RPMI7951 (cell line): ENCODE results near the gene NEK2. TPM values are rescaled to one million over a fixed set of nuclear protein-coding genes. Genes with fewer than 3 reads are reported as not detected.
"Not testable (repeated sequence)": the region's sequence is repeated elsewhere in the genome, so short reads cannot be mapped to it uniquely, and the experiment has no call there.

Experiments
- DNase-seq: peaks from one replicate; pipeline ENCODE4 v3.0.0-alpha.2; 2012; ENCODE audit warnings: low read depth
- total RNA-seq: library from RNA; depleted of rRNA; stranded (reverse); fragments of >200 nt; shearing (Covaris generic); gene quantifications from 2 replicates; pipeline ENCODE4 v1.2.3, GENCODE V29; 2014

NEK2 gene
- total RNA-seq, 1 experiment from 2014 or later: 110 TPM

GRCh38 chr1:211650904-211651303, 24.5 kb downstream of the NEK2 start:
- DNase-seq: no peak

- DNase-seq: no peak
Measured at GRCh38 chr1:211648980-211649934, 26.2 kb downstream of the NEK2 start.

GRCh38 chr1:211648336-211648735, 27.1 kb downstream of the NEK2 start:
- no peak for DNase-seq

GRCh38 chr1:211647711-211648121, 27.7 kb downstream of the NEK2 start:
- no peak for DNase-seq

GRCh38 chr1:211646566-211646965, 28.9 kb downstream of the NEK2 start:
- DNase-seq: no peak

- DNase-seq: not testable (repeated sequence)
Measured at GRCh38 chr1:211645601-211646000, 29.8 kb downstream of the NEK2 start.

GRCh38 chr1:211644653-211645052, 30.8 kb downstream of the NEK2 start:
- no peak for DNase-seq

GRCh38 chr1:211643324-211644212, 31.9 kb downstream of the NEK2 start:
- peak; percentile 82 for DNase-seq

- DNase-seq: no peak
Measured at GRCh38 chr1:211642870-211643269, 32.6 kb downstream of the NEK2 start.

GRCh38 chr1:211641942-211642341, 33.5 kb downstream of the NEK2 start:
- DNase-seq: no peak

GRCh38 chr1:211641044-211641800, 34.2 kb downstream of the NEK2 start:
- DNase-seq: no peak

GRCh38 chr1:211640301-211640630, 35.2 kb downstream of the NEK2 start:
- DNase-seq: no peak

- peak; percentile 82 for DNase-seq
Measured at GRCh38 chr1:211639475-211640300, 35.7 kb downstream of the NEK2 start.

- peak; percentile 37 for DNase-seq
Measured at GRCh38 chr1:211638689-211639101, 36.7 kb downstream of the NEK2 start.

- DNase-seq: no peak
Measured at GRCh38 chr1:211638246-211638645, 37.2 kb downstream of the NEK2 start.

- DNase-seq: no peak
Measured at GRCh38 chr1:211637066-211637465, 38.4 kb downstream of the NEK2 start.

GRCh38 chr1:211636575-211637029, 38.8 kb downstream of the NEK2 start:
- peak; percentile 92 for DNase-seq

GRCh38 chr1:211635597-211636205, 39.7 kb downstream of the NEK2 start:
- DNase-seq: no peak

- no peak for DNase-seq
Measured at GRCh38 chr1:211634931-211635330, 40.5 kb downstream of the NEK2 start.

- DNase-seq: no peak
Measured at GRCh38 chr1:211634461-211634860, 41.0 kb downstream of the NEK2 start.

GRCh38 chr1:211633524-211633846, 41.9 kb downstream of the NEK2 start:
- DNase-seq: no peak
